CD14-positive monocyte (primary cell): ENCODE results near the gene ICAM5. TPM values are rescaled to one million over a fixed set of nuclear protein-coding genes. Genes with fewer than 3 reads are reported as not detected.
A peak's percentile ranks its signal among the peaks of the same experiment; 100 is the strongest.

ENCODE experiments used
- DNase-seq, 3 donors: peaks; one replicate each; pipeline ENCODE4 v3.0.0-alpha.2; 2011 to 2022
- H2AFZ ChIP-seq: 2 replicates; pipeline ENCODE4 v1.6.0; 2012; ENCODE audit warnings: mild to moderate bottlenecking, low read depth, low read length, inconsistent platforms; ENCODE audit not compliant: insufficient read depth, poor library complexity, severe bottlenecking
- H3K27ac ChIP-seq, 2 donors: 1 replicate in 1 of 2; 2 replicates in 1 of 2; pipeline ENCODE4 v1.5.1; 2012 to 2013; ENCODE audit warnings: low read length in 2 of 2, control low read depth in 1 of 2, inconsistent platforms in 1 of 2, low read depth in 1 of 2, mild to moderate bottlenecking in 1 of 2
- H3K27me3 ChIP-seq, 2 donors: one replicate each; pipeline versions ENCODE4 v1.6.0 to v1.6.1; 2011 to 2013; ENCODE audit warnings: low read length in 2 of 2; ENCODE audit not compliant: control insufficient read depth in 2 of 2, insufficient read depth in 2 of 2
- H3K36me3 ChIP-seq, 2 donors: replicated peaks in 1 of 2; 1 replicate in 1 of 2; 2 replicates in 1 of 2; pipeline versions ENCODE4 v1.5.1 to v1.6.1; 2012 to 2013; ENCODE audit warnings: low read length in 2 of 2, control low read depth in 1 of 2, inconsistent platforms in 1 of 2, mild to moderate bottlenecking in 1 of 2; ENCODE audit not compliant: insufficient read depth in 2 of 2, control insufficient read depth in 1 of 2
- H3K4me1 ChIP-seq, 2 donors: 1 replicate in 1 of 2; 2 replicates in 1 of 2; pipeline versions ENCODE4 v1.5.1 to v1.6.1; 2012 to 2013; ENCODE audit warnings: low read length in 2 of 2, control low read depth in 1 of 2, inconsistent platforms in 1 of 2, mild to moderate bottlenecking in 1 of 2, moderate library complexity in 1 of 2; ENCODE audit not compliant: insufficient read depth in 2 of 2, control insufficient read depth in 1 of 2
- H3K4me2 ChIP-seq: replicated peaks from 2 replicates; pipeline ENCODE3; 2012; ENCODE audit warnings: low read length, moderate library complexity, mild to moderate bottlenecking; ENCODE audit not compliant: poor library complexity, severe bottlenecking; ENCODE audit errors: extremely low read depth
- H3K4me3 ChIP-seq, 3 experiments: fragments of 200-600 bp in 1 of 3; sonication (generic) in 1 of 3; replicated peaks in 1 of 3; 1 replicate in 2 of 3; 2 replicates in 1 of 3; pipeline ENCODE4 v1.5.1; 2011 to 2013; ENCODE audit warnings: low read length in 3 of 3, mild to moderate bottlenecking in 3 of 3, control low read depth in 2 of 3, low read depth in 2 of 3, inconsistent platforms in 1 of 3, moderate library complexity in 1 of 3
- H3K79me2 ChIP-seq: 2 replicates; pipeline ENCODE4 v1.6.0; 2012; ENCODE audit warnings: mild to moderate bottlenecking, control low read depth, inconsistent platforms, low read length, moderate library complexity; ENCODE audit not compliant: insufficient read depth
- H3K9ac ChIP-seq: 2 replicates; pipeline ENCODE4 v1.6.0; 2017; ENCODE audit warnings: low read length, mild to moderate bottlenecking; ENCODE audit not compliant: insufficient read depth, poor library complexity, severe bottlenecking
- H3K9me3 ChIP-seq, 2 donors: replicated peaks in 1 of 2; 1 replicate in 1 of 2; 2 replicates in 1 of 2; pipeline versions ENCODE4 v1.5.1 to v1.6.1; 2012 to 2013; ENCODE audit warnings: low read length in 2 of 2, control low read depth in 1 of 2; ENCODE audit not compliant: control insufficient read depth in 1 of 2, insufficient read depth in 1 of 2
- H4K20me1 ChIP-seq: 2 replicates; pipeline ENCODE4 v1.6.0; 2012; ENCODE audit warnings: mild to moderate bottlenecking, low read length, control low read depth, moderate library complexity; ENCODE audit not compliant: insufficient read depth
- H3K27ac Mint-ChIP-seq, 7 donors: one replicate each; pipeline ENCODE4 v1.8.0; 2020; ENCODE audit warnings: mild to moderate bottlenecking in 7 of 7, mixed read lengths in 7 of 7, moderate library complexity in 6 of 7, inconsistent platforms in 2 of 7
- H3K27me3 Mint-ChIP-seq, 3 donors: one replicate each; pipeline ENCODE4 v1.8.0; 2021 to 2022; ENCODE audit warnings: low read depth in 3 of 3, mild to moderate bottlenecking in 3 of 3, mixed read lengths in 3 of 3, moderate library complexity in 3 of 3, inconsistent platforms in 1 of 3
- H3K36me3 Mint-ChIP-seq, 2 donors: one replicate each; pipeline ENCODE4 v1.8.0; 2020; ENCODE audit warnings: mixed read lengths in 2 of 2, inconsistent platforms in 1 of 2, mild to moderate bottlenecking in 1 of 2
- H3K4me1 Mint-ChIP-seq: one replicate; pipeline ENCODE4 v1.8.0; 2020; ENCODE audit warnings: mild to moderate bottlenecking, mixed read lengths
- H3K4me3 Mint-ChIP-seq, 2 donors: one replicate each; pipeline ENCODE4 v1.8.0; 2020; ENCODE audit warnings: mild to moderate bottlenecking in 2 of 2, mixed read lengths in 2 of 2, moderate library complexity in 1 of 2
- H3K9me3 Mint-ChIP-seq, 7 donors: one replicate each; pipeline ENCODE4 v1.8.0; 2020 to 2022; ENCODE audit warnings: mixed read lengths in 7 of 7, mild to moderate bottlenecking in 6 of 7, moderate library complexity in 6 of 7, inconsistent platforms in 2 of 7
- WGBS: methylation state at CpG from one replicate; pipeline ENCODE4 v1.1.5; 2013; ENCODE audit warnings: missing lambda C conversion rate; ENCODE audit not compliant: insufficient coverage; 5-methylcytosine and 5-hydroxymethylcytosine counted together
- intact Hi-C, 2 donors: fragments of 100-400 bp; cut with micrococcal nuclease; formaldehyde crosslinking; loops; one replicate each; pipeline versions ENCODE4 v1.15.0 to v1.15.1; 2023
- polyA plus RNA-seq, 3 donors: library from polyadenylated mRNA; depleted of rRNA in 1 of 3; unstranded in 2 of 3; stranded (reverse) in 1 of 3; fragments of 300-500 nt in 2 of 3; fragments of >200 nt in 1 of 3; fragmentation: Illumina TruSeq in 2 of 3; gene quantifications; 1 replicate in 2 of 3; 2 replicates in 1 of 3; pipeline ENCODE4 v1.2.3, GENCODE V29; 2012 to 2021
- TF ChIP-seq, protein P1 (sequence below): fragments of 200-600 bp; IDR thresholded peaks from one replicate; pipeline ENCODE4 v1.8.0; 2022; ENCODE audit warnings: antibody characterized with exemption, mild to moderate bottlenecking

Gene ICAM5
- polyA plus RNA-seq, 3 donors, result 0.21 to 2.1 TPM; not detected in 1

GRCh38 chr19:10252707-10253106 is 37.0 kb upstream of the ICAM5 start:
- intact Hi-C loops, result loop anchor here (5.0 kb wide), 5 partner anchors 55 to 320 kb away; partner anchors contain the start of genes CDKN2D (in 1 of the 2), DNMT1 (in 1 of the 2) and KRI1 (in 1 of the 2)
- Histone ChIP-seq H3K9me3 (no peaks in the 10 kb centered on the region), H2AFZ (peak overlapping the region; percentile 89), H3K27me3 (no peaks in the 10 kb centered on the region), H3K4me3 (peak overlapping the region; percentile 56 to 98 (median 86)), H3K4me1 (peaks cover 16 to 28% of the 10 kb centered on the region in 2 donors), H3K36me3 (peaks cover 35 to 36% of the 10 kb centered on the region in 2 donors), H3K9ac (peak overlapping the region; percentile 74), H3K27ac (peak overlapping the region; percentile 47 to 88), H4K20me1 (no peaks in the 10 kb centered on the region), H3K4me2 (peak overlapping the region; percentile 94), H3K79me2 (peaks cover 20% of the 10 kb centered on the region)
- Mint-ChIP-seq H3K27me3 (peaks cover 0 to 1% (median 0%) of the 10 kb centered on the region in 3 donors), H3K36me3 (peaks cover 33 to 41% of the 10 kb centered on the region in 2 donors), H3K9me3 (peaks cover 0 to under 1% (median 0%) of the 10 kb centered on the region in 7 donors), H3K4me1 (peaks cover 12% of the 10 kb centered on the region), H3K4me3 (peak overlapping the region; percentile 96 to 97), H3K27ac (peak overlapping the region in 6 of 7 donors; percentile 53 to 99 (median 93))
- TF ChIP-seq, protein P1, sequence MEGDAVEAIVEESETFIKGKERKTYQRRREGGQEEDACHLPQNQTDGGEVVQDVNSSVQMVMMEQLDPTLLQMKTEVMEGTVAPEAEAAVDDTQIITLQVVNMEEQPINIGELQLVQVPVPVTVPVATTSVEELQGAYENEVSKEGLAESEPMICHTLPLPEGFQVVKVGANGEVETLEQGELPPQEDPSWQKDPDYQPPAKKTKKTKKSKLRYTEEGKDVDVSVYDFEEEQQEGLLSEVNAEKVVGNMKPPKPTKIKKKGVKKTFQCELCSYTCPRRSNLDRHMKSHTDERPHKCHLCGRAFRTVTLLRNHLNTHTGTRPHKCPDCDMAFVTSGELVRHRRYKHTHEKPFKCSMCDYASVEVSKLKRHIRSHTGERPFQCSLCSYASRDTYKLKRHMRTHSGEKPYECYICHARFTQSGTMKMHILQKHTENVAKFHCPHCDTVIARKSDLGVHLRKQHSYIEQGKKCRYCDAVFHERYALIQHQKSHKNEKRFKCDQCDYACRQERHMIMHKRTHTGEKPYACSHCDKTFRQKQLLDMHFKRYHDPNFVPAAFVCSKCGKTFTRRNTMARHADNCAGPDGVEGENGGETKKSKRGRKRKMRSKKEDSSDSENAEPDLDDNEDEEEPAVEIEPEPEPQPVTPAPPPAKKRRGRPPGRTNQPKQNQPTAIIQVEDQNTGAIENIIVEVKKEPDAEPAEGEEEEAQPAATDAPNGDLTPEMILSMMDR, result no peak
- 0% methylated on average over 1 of the region's 8 CpGs for WGBS
- DNase-seq, result no peak

DNA sequence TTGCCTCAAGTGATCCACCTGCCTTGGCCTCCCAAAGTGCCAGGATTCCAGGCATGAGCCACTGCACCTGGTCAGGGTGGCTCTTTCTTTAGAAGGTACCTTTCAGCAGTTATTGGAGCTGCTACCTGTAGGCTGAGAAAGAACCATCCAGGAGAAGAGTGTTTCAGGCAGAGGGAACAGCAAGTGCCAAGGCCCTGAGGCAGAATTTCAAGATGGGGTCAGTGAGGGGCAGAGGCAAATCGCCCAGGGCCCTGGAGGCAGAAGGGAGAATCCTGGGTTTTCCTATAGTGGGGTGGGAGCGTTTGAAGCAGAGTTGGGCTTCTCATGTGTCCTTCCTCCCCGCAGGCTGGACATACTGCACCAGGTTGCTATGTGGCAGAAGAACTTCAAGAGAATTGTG is 35.5 kb upstream of the ICAM5 start:
- Mint-ChIP-seq H3K4me1 (peaks cover 13% of the 10 kb centered on the region), H3K27ac (peak overlapping the region in 3 of 7 donors; percentile 40 to 65 (median 43)), H3K27me3 (peaks cover 0 to 1% (median 0%) of the 10 kb centered on the region in 3 donors), H3K4me3 (no peak overlapping the region), H3K36me3 (peaks cover 45 to 53% of the 10 kb centered on the region in 2 donors), H3K9me3 (peaks cover 0 to 2% (median 0%) of the 10 kb centered on the region in 7 donors)
- no peak for DNase-seq
- no peak overlapping the region for H2AFZ ChIP-seq
- TF ChIP-seq, protein P1, result no peak
- no peaks in the 10 kb centered on the region for H3K9me3 ChIP-seq
- H3K27me3 ChIP-seq, result no peaks in the 10 kb centered on the region
- intact Hi-C loops, result loop anchor here (5.0 kb wide), 5 partner anchors 57 to 322 kb away; partner anchors contain the start of genes CDKN2D (in 1 of the 2), DNMT1 (in 1 of the 2) and KRI1 (in 1 of the 2)
- peaks cover 14% of the 10 kb centered on the region for H4K20me1 ChIP-seq
- H3K4me1 ChIP-seq, result peaks cover 16 to 28% of the 10 kb centered on the region in 2 donors
- H3K36me3 ChIP-seq, result peaks cover 46 to 47% of the 10 kb centered on the region in 2 donors
- no peak overlapping the region for H3K27ac ChIP-seq
- H3K4me3 ChIP-seq, result no peak overlapping the region
- 93% methylated on average over 3 of the region's 3 CpGs for WGBS
- no peak overlapping the region for H3K9ac ChIP-seq
- H3K4me2 ChIP-seq, result no peak overlapping the region
- H3K79me2 ChIP-seq, result peaks cover 20% of the 10 kb centered on the region
